ENCODE data around the gene CCL28.

GRCh38 chr5:43353668-43354067, 58.5 kb downstream of the CCL28 start:
- TF ChIP-seq, protein P1, sequence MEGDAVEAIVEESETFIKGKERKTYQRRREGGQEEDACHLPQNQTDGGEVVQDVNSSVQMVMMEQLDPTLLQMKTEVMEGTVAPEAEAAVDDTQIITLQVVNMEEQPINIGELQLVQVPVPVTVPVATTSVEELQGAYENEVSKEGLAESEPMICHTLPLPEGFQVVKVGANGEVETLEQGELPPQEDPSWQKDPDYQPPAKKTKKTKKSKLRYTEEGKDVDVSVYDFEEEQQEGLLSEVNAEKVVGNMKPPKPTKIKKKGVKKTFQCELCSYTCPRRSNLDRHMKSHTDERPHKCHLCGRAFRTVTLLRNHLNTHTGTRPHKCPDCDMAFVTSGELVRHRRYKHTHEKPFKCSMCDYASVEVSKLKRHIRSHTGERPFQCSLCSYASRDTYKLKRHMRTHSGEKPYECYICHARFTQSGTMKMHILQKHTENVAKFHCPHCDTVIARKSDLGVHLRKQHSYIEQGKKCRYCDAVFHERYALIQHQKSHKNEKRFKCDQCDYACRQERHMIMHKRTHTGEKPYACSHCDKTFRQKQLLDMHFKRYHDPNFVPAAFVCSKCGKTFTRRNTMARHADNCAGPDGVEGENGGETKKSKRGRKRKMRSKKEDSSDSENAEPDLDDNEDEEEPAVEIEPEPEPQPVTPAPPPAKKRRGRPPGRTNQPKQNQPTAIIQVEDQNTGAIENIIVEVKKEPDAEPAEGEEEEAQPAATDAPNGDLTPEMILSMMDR (IDR thresholded peaks at IDR 0.05): no peak
- no peak for TF ChIP-seq POLR2A (IDR thresholded peaks at IDR 0.05)
